Natural killer cell (primary cell): ENCODE results near the gene ETF1. TPM values are rescaled to one million over a fixed set of nuclear protein-coding genes. Genes with fewer than 3 reads are reported as not detected.

ENCODE experiments used
- ATAC-seq, 3 donors: fragments of 150-1000 bp in 2 of 3; fragments of 200-7000 bp in 1 of 3; cut with Tn5 transposase; 1 replicate in 1 of 3; 2 replicates in 2 of 3; pipeline ENCODE4 v1.10.0; 2021; ENCODE audit warnings: mild to moderate bottlenecking in 2 of 3, moderate library complexity in 2 of 3
- DNase-seq, 2 donors: peaks; one replicate each; pipeline versions ENCODE4 v3.0.0 to v3.0.0-alpha.2; 2013 to 2021; ENCODE audit warnings: mixed read lengths in 1 of 2
- H3K27ac ChIP-seq: one replicate; pipeline ENCODE4 v1.5.1; 2013; ENCODE audit warnings: mild to moderate bottlenecking, low read length
- H3K27me3 ChIP-seq: one replicate; pipeline ENCODE4 v1.6.1; 2013; ENCODE audit warnings: low read length; ENCODE audit not compliant: control insufficient read depth, insufficient read depth
- H3K36me3 ChIP-seq: one replicate; pipeline ENCODE4 v1.6.1; 2013; ENCODE audit warnings: low read length; ENCODE audit not compliant: control insufficient read depth, insufficient read depth
- H3K4me1 ChIP-seq: one replicate; pipeline ENCODE4 v1.6.1; 2013; ENCODE audit warnings: low read length; ENCODE audit not compliant: control insufficient read depth, insufficient read depth
- H3K4me3 ChIP-seq: one replicate; pipeline ENCODE4 v1.5.1; 2013; ENCODE audit warnings: low read length
- H3K9me3 ChIP-seq: one replicate; pipeline ENCODE4 v1.6.1; 2013; ENCODE audit warnings: low read length; ENCODE audit not compliant: control insufficient read depth, insufficient read depth
- H3K27ac Mint-ChIP-seq, 2 donors: one replicate each; pipeline ENCODE4 v1.8.0; 2022; ENCODE audit warnings: mild to moderate bottlenecking in 2 of 2, mixed read lengths in 2 of 2, moderate library complexity in 1 of 2
- H3K27me3 Mint-ChIP-seq, 2 donors: one replicate each; pipeline ENCODE4 v1.8.0; 2022; ENCODE audit warnings: low read depth in 2 of 2, mixed read lengths in 2 of 2
- H3K36me3 Mint-ChIP-seq: one replicate; pipeline ENCODE4 v1.8.0; 2022; ENCODE audit warnings: mixed read lengths
- H3K4me1 Mint-ChIP-seq, 2 donors: one replicate each; pipeline ENCODE4 v1.8.0; 2022; ENCODE audit warnings: mixed read lengths in 2 of 2
- H3K4me3 Mint-ChIP-seq: one replicate; pipeline ENCODE4 v1.8.0; 2022; ENCODE audit warnings: mild to moderate bottlenecking, moderate library complexity, mixed read lengths
- H3K9me3 Mint-ChIP-seq, 2 donors: one replicate each; pipeline ENCODE4 v1.8.0; 2022; ENCODE audit warnings: mixed read lengths in 2 of 2
- CTCF ChIP-seq: fragments of 200-600 bp; IDR thresholded peaks from one replicate; pipeline ENCODE4 v1.8.0; 2022; ENCODE audit warnings: antibody characterized with exemption
- WGBS: methylation state at CpG from one replicate; pipeline ENCODE4 v1.1.7; 2013; ENCODE audit warnings: missing lambda C conversion rate; ENCODE audit not compliant: insufficient coverage; 5-methylcytosine and 5-hydroxymethylcytosine counted together
- intact Hi-C: fragments of 100-400 bp; cut with micrococcal nuclease; formaldehyde crosslinking; loops from one replicate; pipeline ENCODE4 v1.14.2; 2022
- total RNA-seq, 4 donors: library from RNA; stranded (reverse); fragments of 120-200 nt in 1 of 4; gene quantifications; one replicate each; pipeline versions ENCODE4 v1.2.3 to v1.2.4, GENCODE V29; 2013 to 2022

ETF1 gene
- total RNA-seq, 3 donors from 2014 or later (not counting 1 experiment from before 2014, with no cell fraction given) = 135 to 189 (median 136) TPM

GRCh38 chr5:138543730-138544104 lies 681 bp upstream of the ETF1 start:
- Histone ChIP-seq H3K4me3 (peak overlapping the region; percentile 98), H3K36me3 (peaks cover 6% of the 10 kb centered on the region), H3K4me1 (peaks cover 32% of the 10 kb centered on the region), H3K27me3 (no peaks in the 10 kb centered on the region), H3K27ac (peak overlapping the region; percentile 98), H3K9me3 (no peaks in the 10 kb centered on the region)
- TF ChIP-seq CTCF = no peak
- DNase-seq = no peak
- intact Hi-C loops = loop anchor here (1.0 to 10.0 kb wide), 5 partner anchors 22 to 191 kb away; partner anchors contain the start of genes HSPA9 and KDM3B
- Mint-ChIP-seq H3K27ac (peak overlapping the region; percentile 98 to 100), H3K4me1 (peaks cover 77 to 78% of the 10 kb centered on the region in 2 donors), H3K27me3 (no peaks in the 10 kb centered on the region), H3K36me3 (no peaks in the 10 kb centered on the region), H3K9me3 (no peaks in the 10 kb centered on the region), H3K4me3 (peak overlapping the region; percentile 100)
- ATAC-seq = peak; percentile 51 to 72 (median 55)
- WGBS = under 1% methylated on average over 12 of the region's 12 CpGs

DNA sequence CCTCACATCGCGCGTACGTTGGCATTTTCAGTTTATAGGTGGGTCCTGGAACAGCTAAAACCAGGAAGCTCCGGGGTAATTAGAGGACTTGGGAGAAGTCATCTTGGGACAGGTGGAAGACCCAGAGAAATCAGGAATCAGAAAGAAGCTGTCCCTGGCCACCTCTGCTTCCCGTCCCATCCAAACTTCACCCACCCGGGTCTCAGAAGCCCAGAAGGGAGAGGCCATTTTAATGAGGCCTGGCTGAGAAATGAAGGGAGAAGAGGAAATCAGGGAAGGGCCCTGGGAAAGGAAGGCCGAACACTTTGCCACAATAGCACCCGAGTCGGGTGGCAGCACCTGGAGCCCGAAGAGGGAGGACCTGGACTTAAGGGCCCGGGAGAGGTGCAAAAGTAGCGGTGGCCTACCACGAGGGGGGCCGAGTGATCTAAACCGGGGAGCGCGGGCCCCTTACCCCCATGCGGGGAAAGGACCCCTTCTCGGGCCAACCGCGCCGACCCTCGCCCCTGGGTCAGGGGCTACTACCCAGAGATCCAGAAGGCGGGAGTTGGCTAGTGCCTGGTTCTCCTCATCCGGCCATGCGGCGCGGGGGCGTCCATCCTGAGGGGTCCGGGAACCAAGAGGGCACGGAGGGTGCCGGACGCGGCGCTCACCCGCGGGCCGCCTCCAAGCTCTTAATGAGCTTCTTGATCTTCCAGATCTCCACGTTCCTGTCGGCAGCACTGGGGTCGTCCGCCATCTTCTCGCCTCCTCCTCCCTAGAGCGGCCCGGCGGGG lies 668 bp downstream of the ETF1 start:
- H3K27me3 Mint-ChIP-seq = no peaks in the 10 kb centered on the region
- H3K4me3 Mint-ChIP-seq = peak overlapping the region; percentile 100
- Histone ChIP-seq H3K4me1 (peaks cover 32% of the 10 kb centered on the region), H3K27me3 (no peaks in the 10 kb centered on the region), H3K9me3 (no peaks in the 10 kb centered on the region), H3K27ac (peak overlapping the region; percentile 98), H3K36me3 (peaks cover 7% of the 10 kb centered on the region), H3K4me3 (peak overlapping the region; percentile 98)
- WGBS = 0% methylated on average over 45 of the region's 47 CpGs
- H3K27ac Mint-ChIP-seq = peak overlapping the region; percentile 98 to 100
- H3K9me3 Mint-ChIP-seq = no peaks in the 10 kb centered on the region
- intact Hi-C loops = loop anchor here (2.0 to 10.0 kb wide), 2 partner anchors 48 to 190 kb away; partner anchors contain the start of gene KDM3B
- peak in 1 of 2 donors; percentile 42 for DNase-seq
- H3K4me1 Mint-ChIP-seq = peaks cover 67 to 68% of the 10 kb centered on the region in 2 donors
- H3K36me3 Mint-ChIP-seq = no peaks in the 10 kb centered on the region
- ATAC-seq = no peak
- TF ChIP-seq CTCF = no peak

DNA sequence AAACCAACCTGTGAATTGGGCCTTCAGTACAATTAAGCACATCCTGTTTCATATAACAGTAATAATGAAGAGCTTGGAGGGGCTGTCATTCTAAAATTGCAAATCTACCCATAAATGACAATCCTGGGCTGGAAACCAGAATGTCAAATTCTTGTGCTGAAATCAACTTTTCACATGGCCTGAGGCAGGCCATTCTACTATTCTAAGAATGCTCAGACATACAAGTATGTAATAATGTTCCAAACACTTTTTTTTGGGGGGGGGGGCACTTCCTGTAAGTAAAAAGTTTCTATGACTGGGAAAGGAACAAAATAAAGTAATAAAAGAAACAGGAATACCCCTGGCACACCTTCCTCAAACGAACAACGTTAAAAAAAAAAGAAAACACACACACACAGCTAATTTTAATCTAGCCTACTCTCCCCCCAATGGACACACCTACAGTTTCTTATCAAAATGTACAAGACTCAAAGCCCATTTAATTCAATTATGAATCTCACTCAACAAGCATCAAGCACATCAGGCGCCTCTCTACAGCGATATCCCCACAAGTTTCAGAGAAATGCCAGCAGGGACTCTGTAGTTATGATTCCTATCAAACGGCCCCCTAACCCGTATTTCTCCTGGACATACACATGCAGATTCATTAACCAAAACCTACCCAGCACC lies 1.4 kb downstream of the ETF1 start:
- Mint-ChIP-seq H3K27me3 (no peaks in the 10 kb centered on the region), H3K36me3 (no peaks in the 10 kb centered on the region), H3K27ac (peak overlapping the region; percentile 98 to 100), H3K4me1 (peaks cover 74 to 75% of the 10 kb centered on the region in 2 donors), H3K9me3 (no peaks in the 10 kb centered on the region), H3K4me3 (peak overlapping the region; percentile 100)
- no peaks in the 10 kb centered on the region for H3K9me3 ChIP-seq
- intact Hi-C loops = loop anchor here (2.0 to 10.0 kb wide), 2 partner anchors 47 to 189 kb away; partner anchors contain the start of gene KDM3B
- peaks cover 29% of the 10 kb centered on the region for H3K4me1 ChIP-seq
- ATAC-seq (no peak), DNase-seq (no peak)
- no peak for TF ChIP-seq CTCF
- peak overlapping the region; percentile 98 for H3K27ac ChIP-seq
- H3K36me3 ChIP-seq = peaks cover 7% of the 10 kb centered on the region
- peak overlapping the region; percentile 98 for H3K4me3 ChIP-seq
- 10% methylated on average over 6 of the region's 6 CpGs for WGBS
- H3K27me3 ChIP-seq = no peaks in the 10 kb centered on the region
